SKM-1 (cell line): ENCODE data around the gene ABCB6.

Experiments used
- DNase-seq: peaks from one replicate; lab custom pipeline; 2025; ENCODE audit not compliant: unreplicated experiment; lab: John Stamatoyannopoulos, UW

The ABCB6 gene

GRCh38 chr2:219245899-219246230, 27.1 kb upstream of the ABCB6 start:
- DNase-seq: no peak

- DNase-seq: peak; percentile 52
Observed at GRCh38 chr2:219245148-219245898, 26.6 kb upstream of the ABCB6 start, which contains the start of the genes GLB1L and STK16. Gene GLB1L (minus strand): TSS chr2:219245444. CDS start chr2:219243573, 1,871 bp downstream. Gene STK16 (plus strand): TSS chr2:219245479. CDS start chr2:219246000, 521 bp downstream.

GRCh38 chr2:219244789-219245147, 26.0 kb upstream of the ABCB6 start:
- DNase-seq: no peak

- no peak for DNase-seq
Observed at GRCh38 chr2:219243291-219243761, 24.6 kb upstream of the ABCB6 start.

GRCh38 chr2:219234331-219234730, 15.6 kb upstream of the ABCB6 start:
- DNase-seq: no peak

- DNase-seq: peak; percentile 54
Observed at GRCh38 chr2:219230059-219230540, 11.3 kb upstream of the ABCB6 start.

- peak; percentile 98 for DNase-seq
Observed at GRCh38 chr2:219229305-219230058, 10.7 kb upstream of the ABCB6 start, which contains the start of the genes ANKZF1 and ATG9A. Gene ANKZF1 (plus strand): TSS chr2:219229806. CDS start chr2:219230258, 452 bp downstream. Gene ATG9A (minus strand): TSS chr2:219229636. CDS start chr2:219228024, 1,612 bp downstream.

- no peak for DNase-seq
Observed at GRCh38 chr2:219228911-219229304, 10.2 kb upstream of the ABCB6 start.

GRCh38 chr2:219228041-219228910, 9.5 kb upstream of the ABCB6 start:
- no peak for DNase-seq

- peak; percentile 83 for DNase-seq
Observed at GRCh38 chr2:219225350-219225749, 6.6 kb upstream of the ABCB6 start.

GRCh38 chr2:219223831-219224610, 5.3 kb upstream of the ABCB6 start:
- no peak for DNase-seq

GRCh38 chr2:219221957-219222518, 3.3 kb upstream of the ABCB6 start:
- DNase-seq: no peak

- no peak for DNase-seq
Observed at GRCh38 chr2:219220652-219221402, 2.1 kb upstream of the ABCB6 start.

- DNase-seq: no peak
Observed at GRCh38 chr2:219219784-219220532, 1.2 kb upstream of the ABCB6 start.

- DNase-seq: no peak
Observed at GRCh38 chr2:219218217-219218731, 484 bp downstream of the ABCB6 start.

- DNase-seq: no peak
Observed at GRCh38 chr2:219216535-219216915, 2.2 kb downstream of the ABCB6 start.

- DNase-seq: no peak
Observed at GRCh38 chr2:219215871-219216534, 2.8 kb downstream of the ABCB6 start.

- DNase-seq: no peak
Observed at GRCh38 chr2:219214786-219215185, 4.0 kb downstream of the ABCB6 start.
